MG63 (cell line): ENCODE measurements around the gene RGCC. TPM values are rescaled to one million over a fixed set of nuclear protein-coding genes. Genes with fewer than 3 reads are reported as not detected.
"Not testable (repeated sequence)": the region's sequence is repeated elsewhere in the genome, so short reads cannot be mapped to it uniquely, and the experiment has no call there.

Experiments
- DNase-seq: peaks from one replicate; pipeline ENCODE4 v3.0.0-alpha.2; 2020
- H3K27me3 ChIP-seq: fragments of 250-450 bp; sonication (Bioruptor Pico); 2 replicates; pipeline ENCODE4 v1.5.1; 2020; ENCODE audit warnings: mild to moderate bottlenecking, moderate library complexity
- H3K36me3 ChIP-seq: fragments of 250-450 bp; sonication (Bioruptor Pico); 2 replicates; pipeline ENCODE4 v1.5.1; 2020; ENCODE audit warnings: mild to moderate bottlenecking, moderate library complexity
- H3K4me3 ChIP-seq: fragments of 250-450 bp; sonication (Bioruptor Pico); 2 replicates; pipeline ENCODE4 v1.5.1; 2020; ENCODE audit warnings: mild to moderate bottlenecking, moderate library complexity
- H3K9me3 ChIP-seq: fragments of 250-450 bp; sonication (Bioruptor Pico); 2 replicates; pipeline ENCODE4 v1.5.1; 2020; ENCODE audit warnings: mild to moderate bottlenecking, moderate library complexity
- total RNA-seq: library from RNA; depleted of rRNA; stranded (reverse); fragments of >200 nt; shearing (Covaris generic); gene quantifications from 2 replicates; pipeline ENCODE4 v1.2.3, GENCODE V29; 2014; ENCODE audit warnings: low replicate concordance

RGCC gene
- total RNA-seq, 1 experiment from 2014 or later = 1.7 TPM

GRCh38 chr13:41428155-41428554, 29.2 kb upstream of the RGCC start:
- Histone ChIP-seq H3K9me3 (no peaks in the 10 kb centered on the region), H3K36me3 (no peaks in the 10 kb centered on the region), H3K4me3 (peak overlapping the region; percentile 27; the same call in 1 of the 2 replicates), H3K27me3 (no peaks in the 10 kb centered on the region)
- no peak for DNase-seq

- DNase-seq, H3K36me3 ChIP-seq, H3K4me3 ChIP-seq, H3K9me3 ChIP-seq, H3K27me3 ChIP-seq: not testable (repeated sequence)
Observed at GRCh38 chr13:41434030-41434429, 23.3 kb upstream of the RGCC start.

- no peak overlapping the region for H3K4me3 ChIP-seq
- no peaks in the 10 kb centered on the region for H3K36me3 ChIP-seq
- no peaks in the 10 kb centered on the region for H3K9me3 ChIP-seq
- H3K27me3 ChIP-seq = no peaks in the 10 kb centered on the region
- DNase-seq = no peak
Observed at GRCh38 chr13:41434831-41435520, 22.4 kb upstream of the RGCC start.

- no peak for DNase-seq
- H3K4me3 ChIP-seq = no peak overlapping the region
- H3K9me3 ChIP-seq = no peaks in the 10 kb centered on the region
- H3K27me3 ChIP-seq = no peaks in the 10 kb centered on the region
- H3K36me3 ChIP-seq = no peaks in the 10 kb centered on the region
Observed at GRCh38 chr13:41443969-41444368, 13.4 kb upstream of the RGCC start.

GRCh38 chr13:41452462-41452861, 4.9 kb upstream of the RGCC start:
- no peaks in the 10 kb centered on the region for H3K36me3 ChIP-seq
- DNase-seq = no peak
- no peaks in the 10 kb centered on the region for H3K9me3 ChIP-seq
- peaks cover 10% of the 10 kb centered on the region; the same call in 1 of the 2 replicates for H3K27me3 ChIP-seq
- no peak overlapping the region for H3K4me3 ChIP-seq

GRCh38 chr13:41453620-41454019, 3.7 kb upstream of the RGCC start:
- DNase-seq = no peak
- Histone ChIP-seq H3K36me3 (no peaks in the 10 kb centered on the region), H3K9me3 (no peaks in the 10 kb centered on the region), H3K27me3 (peaks cover 12% of the 10 kb centered on the region; the same call in 1 of the 2 replicates), H3K4me3 (no peak overlapping the region)

- no peaks in the 10 kb centered on the region for H3K36me3 ChIP-seq
- no peak overlapping the region for H3K4me3 ChIP-seq
- H3K9me3 ChIP-seq = no peaks in the 10 kb centered on the region
- H3K27me3 ChIP-seq = peaks cover 12% of the 10 kb centered on the region; the same call in 1 of the 2 replicates
- no peak for DNase-seq
Observed at GRCh38 chr13:41454170-41454569, 3.2 kb upstream of the RGCC start.

GRCh38 chr13:41455725-41456419, 1.5 kb upstream of the RGCC start:
- no peak for DNase-seq
- Histone ChIP-seq H3K9me3 (no peaks in the 10 kb centered on the region), H3K4me3 (no peak overlapping the region), H3K36me3 (no peaks in the 10 kb centered on the region), H3K27me3 (peaks cover 12% of the 10 kb centered on the region; the same call in 1 of the 2 replicates)

- H3K9me3 ChIP-seq = no peaks in the 10 kb centered on the region
- DNase-seq = no peak
Observed at GRCh38 chr13:41457589-41458186, 338 bp downstream of the RGCC start.

GRCh38 chr13:41458187-41458760, 924 bp downstream of the RGCC start:
- Histone ChIP-seq H3K9me3 (no peaks in the 10 kb centered on the region), H3K36me3 (no peaks in the 10 kb centered on the region), H3K4me3 (no peak overlapping the region), H3K27me3 (peaks cover 12% of the 10 kb centered on the region; the same call in 1 of the 2 replicates)
- DNase-seq = no peak

More at GRCh38 chr13:41457589-41458186, 338 bp downstream of the RGCC start:
- Histone ChIP-seq H3K4me3 (peak overlapping the region; percentile 45), H3K27me3 (peaks cover 12% of the 10 kb centered on the region; the same call in 1 of the 2 replicates), H3K36me3 (no peaks in the 10 kb centered on the region)

GRCh38 chr13:41458761-41459431, 1.5 kb downstream of the RGCC start:
- Histone ChIP-seq H3K4me3 (no peak overlapping the region), H3K36me3 (no peaks in the 10 kb centered on the region), H3K9me3 (no peaks in the 10 kb centered on the region), H3K27me3 (peaks cover 12% of the 10 kb centered on the region; the same call in 1 of the 2 replicates)
- DNase-seq = no peak

GRCh38 chr13:41459432-41460073, 2.2 kb downstream of the RGCC start:
- peaks cover 12% of the 10 kb centered on the region; the same call in 1 of the 2 replicates for H3K27me3 ChIP-seq
- DNase-seq = no peak
- H3K4me3 ChIP-seq = no peak overlapping the region
- no peaks in the 10 kb centered on the region for H3K36me3 ChIP-seq
- no peaks in the 10 kb centered on the region for H3K9me3 ChIP-seq

GRCh38 chr13:41460074-41460465, 2.7 kb downstream of the RGCC start:
- DNase-seq = no peak
- H3K36me3 ChIP-seq = no peaks in the 10 kb centered on the region
- no peaks in the 10 kb centered on the region for H3K9me3 ChIP-seq
- no peak overlapping the region for H3K4me3 ChIP-seq
- H3K27me3 ChIP-seq = peaks cover 12% of the 10 kb centered on the region; the same call in 1 of the 2 replicates

- H3K4me3 ChIP-seq = no peak overlapping the region
- H3K9me3 ChIP-seq = no peaks in the 10 kb centered on the region
- no peak for DNase-seq
- peaks cover 12% of the 10 kb centered on the region; the same call in 1 of the 2 replicates for H3K27me3 ChIP-seq
- no peaks in the 10 kb centered on the region for H3K36me3 ChIP-seq
Observed at GRCh38 chr13:41460930-41461329, 3.6 kb downstream of the RGCC start.

- DNase-seq = no peak
- Histone ChIP-seq H3K36me3 (no peaks in the 10 kb centered on the region), H3K4me3 (no peak overlapping the region), H3K27me3 (peaks cover 7% of the 10 kb centered on the region; the same call in 1 of the 2 replicates), H3K9me3 (no peaks in the 10 kb centered on the region)
Observed at GRCh38 chr13:41461527-41462139, 4.3 kb downstream of the RGCC start.

GRCh38 chr13:41462427-41462826, 5.1 kb downstream of the RGCC start:
- no peak overlapping the region for H3K4me3 ChIP-seq
- no peaks in the 10 kb centered on the region for H3K9me3 ChIP-seq
- peaks cover 2% of the 10 kb centered on the region; the same call in 1 of the 2 replicates for H3K27me3 ChIP-seq
- no peak for DNase-seq
- H3K36me3 ChIP-seq = no peaks in the 10 kb centered on the region
